Activated CD8-positive, alpha-beta memory T cell treated with anti-CD3 and anti-CD28 coated beads, Interleukin-2, amount 50 U/mL, for 48 hours (primary cell): ENCODE data around the gene ENOPH1.
"Not testable (repeated sequence)": the region's sequence is repeated elsewhere in the genome, so short reads cannot be mapped to it uniquely, and the experiment has no call there.

Source experiments
- DNase-seq: peaks from one replicate; pipeline ENCODE4 v3.0.0-alpha.2; 2020

The ENOPH1 gene

DNA sequence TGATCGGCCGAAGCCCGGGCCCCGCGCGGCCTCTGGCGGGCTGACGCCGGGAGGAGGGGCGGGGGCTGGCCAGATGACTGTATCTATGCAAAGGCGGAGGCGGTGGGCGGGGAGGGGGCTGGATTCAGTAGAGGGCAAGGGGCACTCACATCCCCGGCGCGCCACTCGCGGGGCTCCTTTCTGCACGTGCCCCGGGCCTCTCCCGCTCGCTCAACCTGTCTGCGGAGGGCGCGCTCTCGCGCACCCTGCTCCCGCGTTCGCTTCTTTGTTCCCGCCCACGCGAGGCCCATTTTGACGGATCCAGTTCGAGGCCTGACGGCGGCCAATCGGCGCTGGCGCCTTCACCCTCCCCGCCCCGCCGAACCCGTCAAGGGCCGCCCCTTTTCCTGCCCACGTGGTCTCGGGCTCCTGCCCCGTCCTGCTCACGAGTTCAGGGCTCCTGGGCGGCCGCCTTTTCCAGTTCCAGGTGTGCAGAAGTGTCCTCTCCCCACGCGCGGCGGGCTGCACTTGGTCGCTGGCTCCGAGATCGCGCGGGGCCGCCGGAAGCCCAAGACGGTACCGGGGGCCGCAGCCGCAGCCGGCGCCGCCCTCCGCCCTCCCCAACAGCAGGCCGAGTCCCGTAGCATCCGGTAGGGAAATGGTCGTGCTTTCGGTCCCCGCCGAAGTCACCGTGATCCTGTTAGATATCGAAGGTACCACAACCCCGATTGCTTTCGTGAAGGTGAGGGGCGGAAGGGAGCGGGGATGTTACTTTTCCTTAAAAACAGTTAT lies at the start of gene ENOPH1, which contains the start of gene HNRNPDL:
ENOPH1 (plus strand) TSS at position 398 of the 771 bp plus-strand sequence; CDS start at position 638, 240 bp downstream.
HNRNPDL (minus strand) TSS at position 270 of the 771 bp plus-strand sequence. CDS start 772 bp downstream, outside the sequence.
- DNase-seq, result peak; percentile 100

DNA sequence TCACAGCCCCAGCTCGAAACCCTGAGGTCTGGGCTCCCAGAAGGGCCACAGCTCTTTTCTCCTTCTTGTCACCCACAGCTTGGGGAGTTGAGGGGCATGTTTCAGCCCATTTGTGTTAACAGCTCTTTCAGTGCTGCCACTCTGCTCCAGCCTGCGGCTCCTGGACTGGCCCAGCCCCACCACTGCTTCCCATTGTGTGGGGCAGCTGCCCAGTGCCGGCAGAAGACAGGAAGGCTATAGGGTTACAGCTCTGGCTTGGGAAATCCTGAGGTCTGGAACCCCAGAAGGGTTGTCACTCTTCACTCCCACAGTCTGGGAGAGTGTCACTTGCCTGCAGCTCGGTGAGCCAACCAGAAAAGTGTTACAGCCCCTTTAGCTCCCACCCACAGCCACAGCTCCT lies 49.6 kb upstream of the ENOPH1 start:
- no peak for DNase-seq

DNA sequence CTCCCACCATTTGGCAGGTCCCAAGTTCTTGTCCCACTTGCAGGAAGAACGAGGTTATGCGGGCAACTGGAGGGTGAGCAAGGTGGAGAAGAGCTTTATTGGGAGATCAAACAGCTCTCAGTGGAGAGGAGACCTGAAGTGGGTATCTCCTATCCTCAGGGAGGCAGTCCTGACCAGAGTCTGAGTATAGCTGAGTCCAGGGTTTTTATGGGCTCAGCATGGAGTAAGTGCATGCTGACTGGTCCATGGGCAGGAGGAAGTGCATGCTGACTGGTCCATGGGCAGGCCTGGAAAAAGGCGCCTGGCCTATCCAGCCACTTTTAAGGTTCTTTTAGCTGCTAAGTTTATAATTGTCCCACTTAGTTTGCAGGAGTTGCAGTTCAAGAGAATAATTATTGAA lies 49.2 kb upstream of the ENOPH1 start:
- no peak for DNase-seq

DNA sequence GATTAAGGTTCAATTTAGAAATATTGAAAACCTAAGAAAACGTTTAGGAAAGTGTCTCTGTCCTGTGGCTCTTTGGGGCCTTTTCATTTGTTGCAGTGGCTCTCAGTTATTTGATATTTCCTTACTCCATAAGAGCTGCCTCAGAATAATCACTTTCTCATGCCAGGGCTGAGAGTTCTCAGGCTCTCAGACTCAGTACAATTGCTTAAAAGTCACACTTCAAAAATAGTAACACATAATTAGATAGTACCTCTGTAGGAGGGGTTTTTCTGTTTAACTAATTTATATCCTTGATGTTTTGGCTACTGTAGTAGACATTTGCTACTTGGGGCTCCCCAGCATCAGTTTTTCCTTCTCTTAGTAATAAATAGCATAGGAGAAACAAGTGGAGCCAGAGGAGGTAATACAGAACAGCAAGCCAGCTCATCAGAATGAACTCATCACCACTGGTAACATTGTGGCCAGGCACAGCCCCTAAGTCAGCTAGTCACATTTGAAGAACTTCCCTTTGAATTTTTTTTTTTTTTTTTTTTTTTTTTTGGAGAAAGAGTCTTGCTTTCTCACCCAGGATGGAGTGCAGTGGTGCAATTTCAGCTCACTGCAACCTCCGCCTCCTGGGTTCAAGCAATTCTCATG lies 48.6 kb upstream of the ENOPH1 start:
- no peak for DNase-seq

DNA sequence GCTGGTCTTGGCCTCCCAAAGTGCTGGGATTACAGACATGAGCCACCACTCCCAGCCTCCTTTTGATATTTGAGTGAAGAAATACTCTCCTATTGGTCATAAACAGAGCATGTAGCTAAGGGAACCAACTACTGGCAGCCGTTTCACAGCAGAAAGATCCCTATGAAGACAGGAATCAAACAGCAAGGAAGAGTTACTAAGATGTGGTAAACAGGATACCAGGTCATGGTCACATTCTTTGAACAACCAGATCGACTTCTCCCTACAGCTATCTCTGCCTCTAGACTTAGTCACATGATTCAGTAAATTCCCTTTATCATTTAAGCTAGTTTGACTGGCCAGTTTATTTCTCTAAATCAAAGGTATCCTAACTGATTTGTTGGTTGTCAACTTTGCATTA lies 47.6 kb upstream of the ENOPH1 start:
- no peak for DNase-seq

DNA sequence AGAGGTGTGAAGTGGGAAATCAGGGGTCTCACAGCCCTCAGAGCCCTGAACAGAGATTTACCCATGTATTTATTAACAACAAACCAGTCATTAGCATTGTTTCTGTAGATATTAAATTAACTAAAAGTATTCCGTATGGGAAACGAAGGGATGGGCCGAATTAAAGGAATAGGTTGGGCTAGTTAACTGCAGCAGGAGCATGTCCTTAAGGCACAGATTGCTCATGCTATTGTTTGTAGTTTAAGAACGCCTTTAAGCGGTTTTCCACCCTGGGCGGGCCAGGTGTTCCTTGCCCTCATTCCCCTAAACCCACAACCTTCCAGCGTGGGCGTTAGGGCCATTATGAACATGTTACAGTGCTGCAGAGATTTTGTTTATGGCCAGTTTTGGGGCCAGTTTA lies 44.1 kb upstream of the ENOPH1 start:
- not testable (repeated sequence) for DNase-seq

DNA sequence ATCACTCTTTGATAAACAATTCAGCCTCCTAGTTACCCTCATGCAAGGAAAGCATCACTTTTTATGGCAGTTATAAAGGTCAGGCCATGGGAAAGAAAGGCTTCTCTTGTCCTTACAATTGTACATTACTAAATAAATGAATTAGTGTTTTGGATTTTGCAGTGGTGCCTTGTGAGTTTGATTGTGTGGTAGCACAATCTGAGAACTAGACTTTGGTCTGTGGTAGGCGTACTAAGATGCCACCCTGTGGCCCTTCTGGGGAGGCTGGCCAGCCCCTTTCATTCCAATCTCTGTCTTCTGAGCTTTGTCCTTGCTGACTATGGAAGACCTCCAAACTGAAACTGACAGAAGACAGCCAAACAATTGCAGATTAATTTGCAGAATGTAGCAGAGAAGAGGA lies 42.0 kb upstream of the ENOPH1 start:
- DNase-seq, result no peak

DNA sequence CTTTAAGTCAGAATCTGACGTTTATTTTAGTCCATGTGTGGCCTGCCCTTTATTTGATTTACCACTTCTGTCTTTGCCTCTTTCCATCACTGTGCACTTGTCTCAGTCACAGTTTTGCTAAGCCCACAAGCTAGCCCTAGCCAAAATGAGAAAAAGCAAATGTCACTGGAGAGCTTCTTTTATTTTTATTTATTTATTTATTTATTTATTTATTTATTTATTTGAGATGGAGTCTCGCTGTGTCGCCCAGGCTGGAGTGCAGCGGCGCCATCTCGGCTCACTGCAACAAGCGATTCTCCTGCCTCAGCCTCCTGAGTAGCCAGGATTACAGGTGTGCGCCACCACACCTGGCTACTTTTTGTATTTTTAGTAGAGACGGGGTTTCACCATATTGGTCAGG lies 40.3 kb upstream of the ENOPH1 start:
- not testable (repeated sequence) for DNase-seq

DNA sequence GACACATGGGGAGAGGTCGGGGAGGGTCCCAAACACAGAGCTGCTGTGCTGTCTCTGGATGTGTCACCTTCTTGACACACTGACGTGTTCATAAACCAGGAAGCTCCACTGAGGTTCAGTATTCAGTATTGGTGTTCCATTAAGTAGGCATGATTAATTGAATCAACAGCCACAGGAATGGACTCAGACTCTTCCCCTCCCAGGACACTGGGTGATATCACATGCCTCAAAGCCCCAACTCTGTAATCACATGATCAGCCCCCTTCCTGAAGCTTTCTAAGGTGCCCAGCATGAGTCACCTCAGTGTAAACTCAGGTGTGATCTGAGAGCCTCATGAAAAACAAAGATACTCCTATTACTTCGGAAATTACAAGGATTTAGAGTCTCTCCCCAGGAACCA lies 35.5 kb upstream of the ENOPH1 start:
- no peak for DNase-seq

DNA sequence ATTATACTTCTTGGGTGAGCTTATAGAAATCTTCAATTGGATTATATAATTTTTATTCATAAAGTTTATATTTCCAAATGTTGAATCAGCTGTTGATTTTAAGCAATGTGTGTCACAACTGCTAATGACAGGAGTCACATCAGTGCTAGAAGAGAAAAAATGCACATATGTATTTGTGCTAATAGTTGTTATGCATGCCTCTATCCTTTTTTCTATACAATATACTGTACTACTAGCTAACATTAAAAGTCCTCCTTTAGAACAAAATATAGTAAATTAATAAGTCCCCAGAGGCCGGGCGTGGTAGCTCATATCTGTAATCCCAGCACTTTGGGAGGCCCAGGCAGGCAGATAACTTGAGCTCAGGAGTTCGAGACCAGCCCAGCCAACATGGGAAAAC lies 32.9 kb upstream of the ENOPH1 start:
- no peak for DNase-seq

DNA sequence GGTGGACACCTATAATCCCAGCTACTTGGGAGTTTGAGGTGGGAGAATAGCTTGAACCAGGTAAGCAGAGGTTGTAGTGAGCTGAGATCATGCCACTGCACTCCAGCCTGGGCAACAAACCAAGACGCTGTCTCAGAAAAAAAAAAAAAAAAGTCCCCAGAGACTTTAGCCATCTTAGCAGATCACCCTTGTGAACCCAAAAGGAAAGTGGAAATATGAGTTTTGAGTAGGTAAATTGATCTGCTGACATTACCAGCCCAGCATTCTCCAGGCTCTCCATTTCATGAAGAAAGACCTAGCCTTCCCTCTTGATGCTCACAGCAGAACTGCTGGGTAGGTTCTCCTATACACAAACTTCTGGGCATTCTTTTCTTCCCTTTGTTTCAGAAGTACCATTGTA lies 32.1 kb upstream of the ENOPH1 start:
- no peak for DNase-seq

DNA sequence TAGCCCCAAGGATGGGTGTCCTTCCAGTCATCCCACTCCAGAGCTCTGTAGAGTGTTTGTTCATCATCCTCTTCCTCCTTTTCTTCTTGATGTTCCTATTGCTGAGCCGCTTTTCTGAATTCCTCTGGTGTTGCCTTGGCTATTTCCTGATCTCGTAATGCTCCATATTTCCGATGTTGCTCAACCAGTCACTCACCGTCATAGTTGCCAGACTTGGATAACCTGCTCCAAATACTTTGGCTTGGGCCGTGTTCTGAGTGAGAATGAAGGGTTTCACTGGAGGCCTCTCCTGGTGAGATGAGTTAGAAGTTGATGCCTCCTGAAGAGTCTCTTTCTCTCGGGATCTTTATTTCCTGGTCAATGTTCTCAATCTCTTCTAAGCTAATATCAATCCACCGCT lies 28.8 kb upstream of the ENOPH1 start:
- no peak for DNase-seq

DNA sequence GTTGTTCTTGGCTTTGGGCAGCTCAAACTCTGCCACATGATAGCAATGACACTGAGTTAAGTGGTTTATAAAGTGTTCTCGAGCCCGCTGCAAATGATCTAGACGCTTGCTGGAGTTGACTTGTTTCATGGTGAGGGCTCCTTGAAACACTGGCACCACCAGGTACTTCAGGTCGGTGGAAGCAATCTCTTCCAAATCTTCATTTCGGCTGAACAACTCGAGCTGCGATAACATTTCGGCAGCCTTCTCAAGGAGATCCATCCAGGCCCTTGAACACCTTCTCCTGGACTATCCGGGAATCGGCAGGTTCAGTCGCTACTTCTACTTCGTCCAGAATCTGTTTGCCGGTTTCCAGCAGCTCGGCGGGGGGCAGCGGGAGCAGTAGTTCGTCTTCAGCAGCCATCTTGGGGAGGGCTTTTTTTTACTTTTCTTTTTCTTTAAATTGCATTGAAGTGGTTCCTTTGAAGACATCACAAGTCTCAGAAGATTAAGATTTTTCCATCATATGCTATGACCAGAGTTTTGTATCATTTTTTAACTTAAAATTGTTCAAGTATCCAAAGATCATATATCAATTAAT lies 28.1 kb upstream of the ENOPH1 start:
- DNase-seq, result no peak

DNA sequence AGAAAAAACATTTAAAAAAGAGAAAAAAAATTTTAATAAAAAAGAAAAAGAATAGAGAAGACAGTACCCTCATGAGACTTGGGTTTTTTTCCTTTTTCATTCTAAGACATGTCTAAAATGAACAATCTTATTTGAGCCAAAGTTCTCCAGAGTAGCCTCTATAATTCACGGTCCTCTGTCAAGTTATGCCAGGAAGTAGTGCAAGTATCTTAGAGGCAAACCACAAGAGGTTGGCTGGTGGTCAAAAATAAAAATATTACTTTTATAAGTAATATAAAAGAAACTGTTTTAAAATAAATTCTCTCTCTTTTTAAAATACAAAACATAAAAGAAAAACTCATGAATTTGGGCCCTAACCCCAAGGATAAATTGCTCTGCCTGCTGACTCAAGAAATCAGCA lies 26.7 kb upstream of the ENOPH1 start:
- no peak for DNase-seq

DNA sequence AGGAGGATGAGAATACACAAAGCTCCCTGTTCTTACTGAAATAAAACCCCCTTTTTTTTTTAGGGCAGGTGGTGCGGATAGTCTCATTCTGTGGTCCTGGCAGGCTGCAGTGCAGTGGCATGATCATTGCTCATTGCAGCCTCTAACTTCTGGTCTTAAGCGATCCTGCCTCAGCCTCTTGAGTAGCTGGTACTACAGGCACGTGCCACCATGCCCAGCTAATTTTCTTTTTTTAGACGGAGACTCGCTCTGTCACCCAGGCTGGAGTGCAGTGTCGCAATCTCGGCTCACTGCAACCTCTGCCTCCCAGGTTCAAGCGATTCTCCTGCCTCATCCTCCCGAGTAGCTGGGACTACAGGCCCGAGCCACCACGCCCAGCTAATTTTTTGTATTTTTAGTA lies 15.3 kb upstream of the ENOPH1 start:
- DNase-seq, result not testable (repeated sequence)

DNA sequence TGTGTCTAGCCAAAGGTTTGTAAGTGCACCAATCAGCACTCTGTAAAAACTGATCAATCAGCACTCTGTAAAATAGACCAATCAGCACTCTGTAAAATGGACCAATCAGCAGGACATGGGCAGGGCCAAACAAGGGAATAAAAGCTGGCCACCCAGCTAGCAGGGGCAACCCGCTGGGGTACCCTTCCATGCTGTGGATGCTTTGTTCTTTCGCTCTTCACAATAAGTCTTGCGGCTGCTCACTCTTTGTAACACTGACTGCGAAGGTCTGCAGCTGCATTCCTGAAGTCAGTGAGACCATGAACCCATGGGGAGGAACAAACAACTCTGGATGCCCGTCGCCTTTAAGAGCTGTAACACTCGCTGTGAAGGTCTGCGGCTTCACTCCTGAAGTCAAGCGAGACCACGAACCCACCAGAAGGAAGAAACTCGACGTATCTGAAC lies 14.4 kb upstream of the ENOPH1 start:
- no peak for DNase-seq

DNA sequence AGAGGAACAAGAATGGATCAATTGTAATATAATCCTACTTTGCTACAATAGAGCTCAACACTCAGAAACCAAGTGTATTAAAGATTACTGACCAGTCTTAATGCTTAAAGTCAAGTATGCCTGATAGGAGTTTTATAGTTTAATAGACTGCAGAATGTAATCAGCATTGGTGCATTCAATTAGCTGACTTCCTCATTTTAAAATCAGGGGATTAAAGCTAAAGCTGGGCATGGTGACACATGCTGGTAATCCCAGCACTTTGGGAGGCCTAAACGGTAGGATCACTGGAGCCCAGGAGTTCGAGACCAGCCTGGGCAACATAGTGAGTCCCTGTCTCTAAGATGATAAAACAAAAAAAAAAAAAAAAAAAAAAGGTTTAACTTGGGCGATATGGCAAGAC lies 10.9 kb upstream of the ENOPH1 start:
- no peak for DNase-seq

DNA sequence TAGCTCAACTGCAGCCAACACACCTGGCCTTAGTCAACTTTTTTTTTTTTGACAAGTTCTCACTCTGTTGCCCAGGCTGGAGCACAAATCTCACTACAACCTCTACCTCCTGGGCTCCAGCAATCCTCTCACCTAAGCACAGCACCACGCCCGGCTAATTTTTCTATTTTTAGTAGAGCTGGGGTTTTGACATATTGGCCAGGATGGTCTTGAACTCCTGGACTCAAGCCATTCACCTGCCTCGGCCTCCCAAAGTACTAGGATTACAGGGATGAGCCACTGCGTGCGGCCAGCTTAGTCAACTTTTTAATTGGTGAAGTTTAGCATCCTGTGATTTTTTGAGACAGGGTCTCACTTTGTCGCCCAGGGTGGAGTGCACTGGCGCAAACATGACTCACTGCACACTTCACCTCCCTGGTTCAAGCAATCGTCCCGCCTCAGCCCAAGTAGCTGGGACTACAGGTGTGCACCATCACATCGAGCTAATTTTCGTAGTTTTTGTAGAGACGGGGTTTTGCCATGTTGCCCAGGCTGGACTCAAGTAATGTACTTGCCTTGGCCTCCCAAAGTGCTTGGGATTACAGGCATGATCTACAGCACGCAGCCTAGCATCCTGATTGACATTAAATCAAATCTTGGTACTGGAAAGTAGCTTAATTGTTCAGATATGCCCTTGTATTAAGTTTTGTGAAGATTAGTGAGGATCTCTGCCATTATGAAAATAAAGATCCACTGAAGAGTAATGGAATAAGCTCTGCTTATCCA lies 8.4 kb upstream of the ENOPH1 start:
- DNase-seq, result peak; percentile 64

DNA sequence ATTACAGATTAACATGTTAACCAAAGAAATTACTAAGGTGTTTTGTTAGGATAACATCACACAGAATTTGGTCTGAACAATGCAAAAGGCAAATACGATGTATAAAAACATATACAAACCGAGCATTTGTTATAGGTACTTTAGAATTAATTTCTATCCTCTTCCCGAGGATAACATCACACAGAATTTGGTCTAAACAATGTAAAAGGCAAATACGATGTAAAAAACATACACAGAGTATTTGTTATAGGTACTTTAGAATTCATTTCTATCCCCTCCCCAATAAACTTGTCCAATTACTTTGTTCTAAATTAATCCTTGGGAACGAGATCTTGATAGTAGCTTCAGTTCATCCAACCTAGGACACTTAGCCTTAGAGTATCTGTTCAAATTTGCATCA lies 7.8 kb upstream of the ENOPH1 start:
- no peak for DNase-seq

DNA sequence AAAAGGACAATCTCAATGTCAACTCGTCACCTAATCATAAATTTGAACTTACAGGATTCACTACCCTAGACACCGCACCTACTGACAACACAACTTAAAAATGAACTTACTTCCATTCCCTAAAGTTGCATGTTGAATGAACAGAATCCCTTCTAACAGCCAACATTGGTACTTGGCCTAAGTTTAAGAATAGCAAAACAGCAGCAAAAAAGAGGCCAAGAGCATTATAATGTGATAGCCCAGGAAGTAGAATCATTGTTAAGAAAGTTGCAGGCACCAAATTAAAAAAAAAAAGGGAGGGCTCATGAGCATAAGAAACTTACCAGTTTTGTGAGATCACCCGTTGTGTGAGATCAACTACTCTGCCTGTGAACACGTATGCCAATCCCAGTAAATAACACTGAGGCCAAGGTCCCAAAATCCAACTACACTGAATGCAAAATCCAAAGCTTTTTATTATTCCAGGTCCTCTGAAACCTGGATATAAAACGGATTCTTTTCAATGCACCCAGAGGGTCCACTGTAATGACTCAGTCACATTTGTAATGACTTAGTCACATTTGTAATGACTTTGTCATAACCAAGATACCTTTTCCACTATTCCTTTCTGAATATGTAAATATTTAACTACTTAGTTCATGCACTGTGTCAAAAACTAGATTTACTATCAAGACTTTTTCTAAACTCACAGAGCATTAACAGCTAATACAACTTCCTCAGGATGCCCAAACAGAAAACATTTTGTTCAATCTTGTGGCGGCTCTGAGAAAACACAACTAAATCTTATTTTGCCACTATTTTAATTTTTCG lies 6.9 kb upstream of the ENOPH1 start:
- no peak for DNase-seq

DNA sequence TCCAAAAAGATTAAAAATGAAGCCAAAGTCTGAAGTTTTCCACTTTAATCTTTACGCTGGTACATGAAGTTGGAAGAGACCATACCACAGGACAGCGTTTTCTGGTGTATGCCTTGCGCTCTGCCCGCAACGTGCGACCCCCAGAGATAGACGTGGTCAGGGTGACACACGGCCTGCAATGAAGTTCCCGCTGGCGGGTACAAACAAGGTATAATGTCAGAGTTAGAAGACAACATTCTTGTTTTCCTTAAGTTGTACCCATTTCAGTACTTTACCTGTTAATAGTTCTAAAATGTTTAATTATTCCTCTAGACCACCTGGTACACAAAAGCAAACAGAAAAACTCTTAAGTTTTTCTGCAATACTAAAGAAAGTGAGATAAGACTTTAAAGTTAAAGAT lies 4.9 kb upstream of the ENOPH1 start:
- DNase-seq, result no peak

DNA sequence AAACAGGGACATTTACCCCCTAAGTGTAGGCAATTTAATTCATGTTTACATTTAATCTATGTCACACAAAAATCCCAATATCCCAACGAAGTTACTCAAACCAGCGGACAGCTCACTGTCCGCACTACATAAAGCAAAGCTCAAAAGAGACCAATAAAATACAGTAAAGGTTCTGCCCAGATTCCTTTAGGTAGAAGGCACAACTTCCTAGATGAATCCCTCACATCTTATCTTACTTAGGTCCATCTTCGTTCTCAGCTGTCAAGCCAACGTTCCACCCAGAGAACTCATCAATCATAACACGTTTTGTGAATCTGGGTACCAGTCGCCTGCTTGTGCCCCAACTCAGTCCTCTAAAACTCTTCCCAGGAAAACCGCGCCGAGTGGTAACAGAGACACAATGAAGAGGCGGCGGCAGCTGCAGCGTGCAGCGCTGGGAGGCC lies 1.8 kb upstream of the ENOPH1 start:
- no peak for DNase-seq
